Stimulated activated naive CD8-positive, alpha-beta T cell treated with anti-CD3 and anti-CD28 coated beads, Interleukin-15, Interleukin-2, amounts not matched to agents 100 U/mL and 50 U/mL, for 24 hours (primary cell): ENCODE data around the gene VNN1.

Source experiments
- ATAC-seq: fragments of 150-1000 bp; cut with Tn5 transposase; one replicate; pipeline ENCODE4 v1.10.0; 2021
- DNase-seq: peaks from one replicate; pipeline ENCODE4 v3.0.0; 2021

The VNN1 gene

DNA sequence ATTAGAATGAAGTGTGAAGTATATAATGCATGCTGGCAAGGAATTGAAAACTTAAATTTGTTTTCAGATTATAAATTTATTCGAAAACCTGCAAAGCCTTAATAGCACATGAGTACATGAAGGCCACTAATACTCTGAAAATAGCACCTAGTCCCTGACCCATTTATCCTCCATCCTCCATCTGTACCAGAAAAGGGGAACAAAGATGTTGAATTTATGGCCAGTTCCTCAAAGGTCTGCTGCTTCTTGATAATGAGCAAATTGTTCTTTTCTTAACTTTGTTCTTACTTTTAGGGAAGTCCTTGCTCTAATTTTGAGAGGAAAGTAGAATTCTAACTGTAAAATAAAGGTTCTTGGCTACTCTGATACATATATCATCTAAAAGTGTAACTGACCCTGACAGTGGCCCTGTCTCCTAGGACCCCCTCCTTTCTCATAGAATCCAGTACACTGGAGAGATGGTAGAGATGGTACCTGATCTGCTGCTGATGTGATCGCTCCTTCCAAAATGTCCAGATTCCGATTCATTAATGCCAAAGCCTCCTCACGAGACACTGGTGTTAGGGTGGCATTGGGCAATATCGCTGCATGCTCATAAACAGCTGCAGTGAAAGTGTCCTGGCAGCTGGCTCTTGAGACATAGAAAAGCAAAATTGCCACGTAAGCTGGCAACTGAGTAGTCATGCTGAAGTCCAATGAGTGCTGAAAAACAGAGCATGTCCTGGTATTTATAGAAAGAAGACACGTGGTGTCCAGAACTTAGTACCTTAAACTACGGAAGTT, at the start of gene VNN1:
TSS of gene VNN1 (minus strand) at position 704 of the 783 bp plus-strand sequence. CDS start at position 684, 20 bp downstream.
- ATAC-seq, result no peak
- no peak for DNase-seq

DNA sequence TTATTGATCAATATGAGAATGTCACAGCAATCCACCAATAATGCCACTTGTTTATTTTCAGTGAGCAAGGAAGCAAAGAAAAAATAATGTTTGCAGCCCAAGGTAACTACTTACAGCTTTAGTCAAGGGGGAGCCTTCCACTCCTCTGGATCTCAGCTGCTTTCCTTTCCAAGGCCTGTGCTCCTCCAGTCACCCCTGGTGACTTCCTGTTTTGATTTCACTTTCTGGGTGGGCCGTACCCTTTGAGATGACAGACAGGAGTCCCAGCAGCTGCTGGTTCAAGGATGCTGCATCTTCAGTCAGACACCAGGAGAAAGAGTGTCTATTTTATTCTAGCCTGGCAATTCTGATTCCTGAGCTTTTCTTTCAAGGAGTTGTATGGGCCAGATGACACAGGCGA, 49.4 kb upstream of the VNN1 start:
- DNase-seq (peak; percentile 51), ATAC-seq (peak; percentile 91)

DNA sequence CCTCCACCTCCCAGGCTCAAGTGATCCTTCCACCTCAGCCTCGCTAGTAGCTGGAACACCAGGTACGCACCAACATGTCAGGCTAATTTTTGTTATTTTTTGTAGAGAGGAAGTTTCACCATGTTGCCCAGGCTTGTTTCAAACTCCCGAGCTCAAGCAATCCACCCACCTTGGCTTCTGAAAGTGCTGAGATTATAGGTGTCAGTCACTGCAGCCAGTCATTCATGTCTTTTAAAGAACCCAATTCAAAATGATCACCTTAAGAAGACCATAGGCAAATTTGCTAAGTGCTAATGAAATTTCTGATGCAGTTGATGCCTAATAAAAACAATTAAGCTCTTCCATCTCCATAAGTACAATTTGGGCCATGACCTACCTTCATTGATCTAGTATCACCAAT, 46.4 kb upstream of the VNN1 start:
- DNase-seq (no peak), ATAC-seq (no peak)

DNA sequence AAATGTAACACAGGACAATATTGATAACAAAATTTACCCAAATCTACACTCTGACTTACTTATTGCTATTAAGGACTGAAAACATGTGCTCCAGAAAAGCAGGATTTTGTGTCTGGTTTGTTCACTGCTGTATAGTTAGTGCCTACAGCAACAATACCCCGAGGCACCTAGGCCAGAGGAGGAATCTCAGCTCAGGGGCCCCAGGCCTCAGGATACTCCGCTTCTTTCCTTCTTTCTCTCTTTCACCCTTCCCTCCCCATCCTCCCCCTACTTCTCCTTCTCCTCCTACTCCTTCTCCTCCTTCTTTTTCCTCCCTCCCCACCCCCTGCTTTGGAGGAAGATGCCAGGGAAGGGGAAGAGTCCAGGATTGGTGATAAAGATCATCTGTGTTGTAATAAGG, 44.8 kb upstream of the VNN1 start:
- ATAC-seq, result no peak

GRCh38 chr6:132752255-132752654, 38.4 kb upstream of the VNN1 start:
- DNase-seq, result no peak
- ATAC-seq, result no peak

More for the DNA sequence above, 44.8 kb upstream of the VNN1 start:
- DNase-seq, result no peak

- ATAC-seq, result no peak
- no peak for DNase-seq
Measured at GRCh38 chr6:132751828-132752227, 38.0 kb upstream of the VNN1 start.

DNA sequence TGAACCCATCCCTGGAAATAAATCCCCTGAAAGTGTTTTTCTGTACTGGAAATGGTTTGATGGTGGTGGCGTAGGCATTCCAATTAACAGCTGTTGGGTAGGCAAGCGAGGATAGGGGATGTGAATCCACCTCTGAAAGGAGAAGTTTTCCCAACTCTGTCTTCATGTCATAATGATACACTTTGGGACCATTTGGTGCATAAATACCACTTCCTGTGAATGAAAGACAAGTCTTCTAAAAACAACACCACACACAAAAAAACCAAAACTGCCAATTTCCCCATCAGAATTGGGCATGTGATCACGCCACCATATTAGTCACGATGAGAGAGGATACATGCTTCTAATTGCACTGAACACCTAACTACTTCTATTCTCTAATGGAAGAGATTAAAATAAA, 37.5 kb upstream of the VNN1 start:
- no peak for ATAC-seq

GRCh38 chr6:132750455-132751248, 36.8 kb upstream of the VNN1 start:
- ATAC-seq (no peak), DNase-seq (no peak)

More for the DNA sequence above, 37.5 kb upstream of the VNN1 start:
- DNase-seq, result no peak

- no peak for DNase-seq
- ATAC-seq, result no peak
Measured at GRCh38 chr6:132749111-132749510, 35.3 kb upstream of the VNN1 start.

DNA sequence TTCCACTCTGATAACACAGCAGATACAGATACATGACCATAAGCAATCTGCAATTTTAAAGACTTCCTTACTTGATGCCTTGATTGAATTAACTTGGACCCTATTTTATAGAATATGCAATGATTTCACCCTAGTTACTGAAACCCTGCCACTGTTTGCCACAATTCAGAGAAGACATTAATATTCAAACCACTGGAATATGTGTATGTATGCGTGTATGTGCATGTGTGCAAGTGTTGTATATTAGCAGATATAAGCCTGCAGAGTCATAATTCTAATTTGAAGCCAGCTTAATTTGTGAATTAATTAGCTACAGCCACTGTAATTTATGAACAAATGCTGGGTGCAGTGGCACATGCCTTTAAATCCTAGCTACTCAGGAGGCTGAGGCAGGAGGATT, 34.6 kb upstream of the VNN1 start:
- ATAC-seq (no peak), DNase-seq (no peak)

- DNase-seq, result no peak
- ATAC-seq, result no peak
Measured at GRCh38 chr6:132746048-132746447, 32.2 kb upstream of the VNN1 start.

- ATAC-seq, result no peak
- no peak for DNase-seq
Measured at GRCh38 chr6:132742495-132742894, 28.6 kb upstream of the VNN1 start.

GRCh38 chr6:132741281-132741680, 27.4 kb upstream of the VNN1 start:
- DNase-seq, result no peak
- no peak for ATAC-seq

DNA sequence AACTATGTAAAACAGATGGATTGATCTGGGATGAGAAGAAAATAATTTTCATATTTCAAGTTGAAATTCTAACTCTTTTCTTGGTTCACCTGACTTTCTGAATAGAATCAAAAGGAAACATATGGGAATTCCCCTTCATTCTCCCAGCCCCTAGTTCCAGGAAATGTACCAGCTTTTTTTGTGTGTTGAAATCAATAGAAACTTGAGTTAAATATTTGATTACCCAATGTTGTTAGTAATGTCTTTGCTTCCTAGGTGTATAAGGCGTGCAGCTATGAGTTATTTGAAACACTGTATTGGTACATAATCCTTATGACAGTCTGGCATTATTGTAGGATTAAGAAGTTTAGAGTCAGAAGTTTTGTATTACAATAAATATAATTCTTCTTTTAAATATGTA, 22.4 kb upstream of the VNN1 start:
- DNase-seq (no peak), ATAC-seq (peak; percentile 46)

- DNase-seq, result no peak
- no peak for ATAC-seq
Measured at GRCh38 chr6:132734694-132735236, 20.9 kb upstream of the VNN1 start.

GRCh38 chr6:132733814-132734213, 20.0 kb upstream of the VNN1 start:
- ATAC-seq (no peak), DNase-seq (no peak)

GRCh38 chr6:132733283-132733682, 19.4 kb upstream of the VNN1 start:
- no peak for ATAC-seq

DNA sequence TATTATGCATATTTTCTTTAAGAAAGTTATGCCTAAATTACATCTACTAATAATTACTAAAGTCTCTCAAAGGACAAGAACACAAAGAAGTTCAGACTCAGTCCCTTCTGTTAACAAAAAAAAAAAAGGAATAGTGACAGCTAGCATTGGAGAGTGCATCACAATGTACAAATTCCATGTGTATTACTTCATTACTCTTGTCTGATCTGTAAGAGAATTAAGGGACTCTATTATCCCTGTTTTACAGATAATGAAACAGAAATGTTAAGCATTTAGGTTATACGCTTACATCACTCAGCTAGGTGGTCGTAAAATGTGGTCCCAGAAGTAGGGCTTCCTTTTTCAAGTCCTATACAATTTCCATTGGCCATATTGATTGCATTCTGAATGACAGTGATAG, 17.2 kb upstream of the VNN1 start:
- DNase-seq (no peak), ATAC-seq (no peak)

More at GRCh38 chr6:132733283-132733682, 19.4 kb upstream of the VNN1 start:
- no peak for DNase-seq

DNA sequence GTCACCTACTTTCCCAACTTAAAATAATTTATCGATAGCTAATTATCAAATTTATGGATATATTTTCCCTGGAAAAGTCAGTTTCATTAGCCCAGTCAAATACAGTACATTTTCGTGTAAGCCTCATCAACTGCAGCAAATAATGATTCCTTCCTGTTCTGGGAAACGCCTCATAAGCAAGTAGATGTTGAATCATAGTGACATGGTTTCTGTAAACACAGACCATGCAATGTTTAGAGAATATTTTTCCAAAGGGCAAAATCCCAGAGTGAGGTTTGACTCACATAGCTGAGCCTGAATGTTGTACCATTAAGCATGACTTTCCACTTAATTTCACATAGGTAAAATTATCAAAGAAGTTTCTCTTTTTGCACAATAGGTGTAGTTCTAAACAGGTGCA, 16.7 kb upstream of the VNN1 start:
- no peak for ATAC-seq
- DNase-seq, result no peak

DNA sequence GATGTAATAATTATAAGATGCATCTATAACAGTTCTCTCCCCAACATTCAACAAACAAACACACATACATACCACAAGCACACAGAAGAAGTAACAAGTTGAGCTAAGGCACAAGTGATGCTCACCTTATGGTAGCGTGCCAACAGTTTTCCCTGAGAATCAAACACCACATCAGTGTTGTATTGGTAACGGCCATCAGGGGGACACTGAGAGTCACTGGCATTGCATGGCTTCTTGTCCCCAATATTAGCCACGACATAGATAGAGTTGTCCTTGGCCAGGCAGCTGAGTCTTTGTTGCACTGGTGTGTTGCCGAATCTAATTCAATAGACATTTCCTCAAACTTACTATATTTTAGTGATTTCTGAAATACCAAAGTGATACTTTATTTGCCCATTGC, 14.8 kb upstream of the VNN1 start:
- ATAC-seq, result no peak
- DNase-seq, result no peak

DNA sequence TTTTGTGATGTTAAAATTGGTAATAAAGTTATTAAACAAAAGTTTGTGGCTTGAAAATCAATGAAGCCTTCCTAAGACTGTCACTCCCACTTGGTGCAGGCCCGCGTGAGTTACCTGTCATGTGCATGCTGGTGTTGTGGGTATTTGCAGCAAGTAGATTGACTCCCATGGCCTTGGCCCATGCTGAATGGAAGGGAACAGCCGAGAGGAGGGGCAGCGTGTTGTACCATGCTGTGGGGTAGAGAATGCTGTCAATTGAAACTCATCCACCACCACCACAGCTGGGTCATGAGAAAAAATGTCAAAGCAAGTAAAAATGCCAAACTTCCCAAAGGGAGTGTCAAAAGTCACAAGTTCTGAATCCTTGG, 12.7 kb upstream of the VNN1 start:
- ATAC-seq (no peak), DNase-seq (no peak)

- no peak for DNase-seq
- ATAC-seq, result no peak
Measured at GRCh38 chr6:132725947-132726607, 12.2 kb upstream of the VNN1 start.

GRCh38 chr6:132725471-132725870, 11.6 kb upstream of the VNN1 start:
- DNase-seq (no peak), ATAC-seq (no peak)
